Mammary epithelial cell (primary cell): ENCODE results near the gene MRO.

Experiments used
- CTCF ChIP-seq, 2 donors: IDR thresholded peaks in 1 of 2; conservative IDR thresholded peaks in 1 of 2; 2 replicates each; pipeline ENCODE4 v1.5.1; 2011 to 2012; ENCODE audit warnings: inconsistent platforms in 2 of 2, low read length in 2 of 2, mild to moderate bottlenecking in 2 of 2, control low read depth in 1 of 2, low read depth in 1 of 2; ENCODE audit not compliant: insufficient read depth in 1 of 2; ENCODE audit errors: extremely low read depth in 1 of 2
- EZH2 ChIP-seq: IDR thresholded peaks from 2 replicates; pipeline ENCODE4 v1.6.1; 2012; ENCODE audit warnings: low read length, inconsistent platforms, borderline replicate concordance

GRCh38 chr18:50793641-50794565, 25.9 kb downstream of the MRO start:
- TF ChIP-seq CTCF (conservative IDR thresholded peaks at IDR 0.05 in 1 of 2, IDR thresholded peaks at IDR 0.05 in 1 of 2; ENCODE audit: extremely low read depth in 1 of 2, insufficient read depth in 1 of 2, low read depth in 1 of 2, low read length in 2 of 2) (no peak), EZH2 (no peak)
